ENCODE results near the gene GGA2.
A peak's percentile ranks its signal among the peaks of the same experiment; 100 is the strongest.
"Not testable (repeated sequence)": the region's sequence is repeated elsewhere in the genome, so short reads cannot be mapped to it uniquely, and the experiment has no call there.

GGA2 gene, protein sequence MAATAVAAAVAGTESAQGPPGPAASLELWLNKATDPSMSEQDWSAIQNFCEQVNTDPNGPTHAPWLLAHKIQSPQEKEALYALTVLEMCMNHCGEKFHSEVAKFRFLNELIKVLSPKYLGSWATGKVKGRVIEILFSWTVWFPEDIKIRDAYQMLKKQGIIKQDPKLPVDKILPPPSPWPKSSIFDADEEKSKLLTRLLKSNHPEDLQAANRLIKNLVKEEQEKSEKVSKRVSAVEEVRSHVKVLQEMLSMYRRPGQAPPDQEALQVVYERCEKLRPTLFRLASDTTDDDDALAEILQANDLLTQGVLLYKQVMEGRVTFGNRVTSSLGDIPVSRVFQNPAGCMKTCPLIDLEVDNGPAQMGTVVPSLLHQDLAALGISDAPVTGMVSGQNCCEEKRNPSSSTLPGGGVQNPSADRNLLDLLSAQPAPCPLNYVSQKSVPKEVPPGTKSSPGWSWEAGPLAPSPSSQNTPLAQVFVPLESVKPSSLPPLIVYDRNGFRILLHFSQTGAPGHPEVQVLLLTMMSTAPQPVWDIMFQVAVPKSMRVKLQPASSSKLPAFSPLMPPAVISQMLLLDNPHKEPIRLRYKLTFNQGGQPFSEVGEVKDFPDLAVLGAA

DNA sequence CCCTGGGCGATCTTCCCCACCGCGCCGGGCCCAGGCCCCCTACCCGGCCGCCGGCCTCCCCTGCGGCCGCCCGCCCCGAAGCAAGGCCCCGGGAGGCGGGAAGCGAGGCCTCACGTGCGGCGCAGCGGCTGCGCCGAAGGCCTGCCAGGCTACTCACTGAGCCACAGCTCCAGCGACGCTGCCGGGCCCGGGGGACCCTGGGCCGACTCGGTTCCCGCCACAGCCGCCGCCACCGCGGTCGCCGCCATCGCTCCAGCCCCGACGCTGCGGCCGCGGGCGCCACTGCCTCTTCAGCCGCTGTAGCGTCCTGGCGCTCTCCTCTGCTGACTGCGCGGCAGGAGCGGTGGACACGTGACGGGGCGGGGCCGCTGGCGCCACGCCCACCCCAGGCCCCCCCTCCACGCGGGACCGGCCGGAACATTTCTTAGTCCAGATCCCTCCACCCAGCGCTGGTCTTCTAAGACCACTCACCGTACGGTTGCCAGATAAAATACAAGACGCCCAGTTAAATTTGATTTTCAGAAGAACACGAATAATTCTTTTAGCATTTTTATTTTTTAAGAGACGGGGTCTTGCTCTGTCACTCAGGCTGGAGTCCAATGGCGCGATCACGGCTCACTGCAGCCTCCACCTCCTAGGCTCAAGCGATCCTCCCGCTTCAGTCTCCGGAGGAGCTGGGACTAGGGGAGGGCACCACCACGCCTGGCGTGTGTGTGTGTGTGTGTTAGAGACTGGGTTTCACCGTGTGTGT is at the start of gene GGA2:
GGA2 (minus strand) TSS at position 331 of the 751 bp plus-strand sequence; CDS start at position 248, 83 bp downstream.
- DNase-seq, result peak; percentile 50

DNA sequence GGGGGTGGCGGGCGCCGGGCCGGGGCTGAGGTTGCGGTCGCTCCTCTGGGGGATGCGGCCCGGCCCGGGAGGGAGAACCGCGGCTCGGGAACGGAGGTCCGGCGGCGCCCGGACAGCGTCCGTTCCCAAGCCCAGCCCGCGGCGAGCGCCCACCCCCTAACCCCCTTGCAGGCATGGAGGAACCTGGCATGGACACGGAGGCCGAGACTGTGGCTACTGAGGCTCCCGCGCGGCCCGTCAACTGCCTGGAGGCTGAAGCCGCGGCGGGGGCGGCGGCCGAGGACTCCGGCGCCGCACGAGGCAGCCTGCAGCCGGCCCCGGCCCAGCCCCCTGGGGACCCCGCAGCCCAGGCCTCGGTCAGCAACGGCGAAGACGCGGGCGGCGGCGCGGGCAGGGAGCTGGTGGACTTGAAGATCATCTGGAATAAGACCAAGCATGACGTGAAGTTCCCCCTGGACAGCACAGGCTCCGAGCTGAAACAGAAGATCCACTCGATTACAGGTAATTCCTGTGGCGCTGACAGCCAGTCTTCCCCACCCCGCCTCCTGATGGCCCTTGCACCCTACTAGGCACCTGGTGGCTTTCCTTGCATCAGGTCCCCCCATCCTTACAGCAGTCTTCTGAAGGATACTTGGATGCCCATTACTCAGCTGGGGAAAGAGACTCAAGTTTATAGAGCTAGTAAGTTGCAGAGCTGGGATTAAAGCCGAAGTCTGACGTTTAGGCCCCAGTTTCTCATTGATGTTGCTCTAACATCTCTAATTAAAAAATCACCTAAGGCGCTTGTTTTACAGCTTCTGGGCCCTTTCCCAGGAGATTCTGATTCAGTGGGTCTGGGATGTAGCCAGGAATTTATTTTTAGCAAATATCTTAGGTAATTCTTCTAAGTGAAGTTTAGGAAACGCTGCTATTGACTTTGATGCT is 47.7 kb upstream of the GGA2 start:
- no peak for DNase-seq

DNA sequence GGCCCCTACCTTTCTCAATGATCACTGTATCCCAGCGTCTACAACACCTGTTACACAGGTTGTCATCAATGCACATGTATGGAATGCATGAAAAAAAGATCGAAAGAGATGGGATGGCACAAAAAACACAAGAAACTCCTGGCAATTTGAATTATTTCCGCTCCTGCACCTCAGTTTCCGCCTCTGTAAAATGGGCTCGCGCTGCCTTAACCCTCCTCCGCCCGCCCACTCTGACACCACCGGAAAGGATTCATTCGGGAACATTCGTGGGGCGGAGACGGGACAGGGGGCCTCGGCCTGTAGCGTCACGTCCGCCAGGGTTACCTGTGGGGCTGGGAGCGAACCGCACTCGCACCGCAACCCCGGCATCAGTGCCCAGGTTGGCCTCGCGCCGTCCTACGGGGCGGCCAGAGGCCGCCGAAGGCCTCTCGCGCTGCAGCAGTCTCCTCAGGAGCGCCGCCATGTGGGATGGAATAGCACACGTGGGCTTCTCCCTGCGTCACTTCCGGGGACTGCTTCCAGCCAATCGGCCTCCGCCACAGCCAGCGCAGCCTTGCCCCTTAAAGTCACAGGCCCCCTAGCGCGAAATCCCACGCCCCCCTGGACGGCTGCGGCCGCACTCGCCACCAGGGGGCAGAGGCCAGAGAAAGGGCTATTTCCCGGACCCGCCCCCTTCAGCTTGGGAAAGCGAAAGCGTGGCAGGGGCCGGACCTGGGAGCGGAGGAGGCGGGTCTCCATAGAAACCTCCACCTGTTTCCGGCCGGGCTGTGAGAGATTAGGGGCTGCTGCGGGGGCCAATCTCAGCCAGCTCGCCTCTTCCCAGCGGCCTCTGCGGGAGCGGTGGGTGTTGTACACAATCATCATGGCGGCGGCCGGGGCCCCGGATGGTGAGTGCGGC is 46.8 kb upstream of the GGA2 start, which contains the start of the genes EARS2 and UBFD1:
EARS2 (minus strand) TSS at position 470 of the 898 bp plus-strand sequence; CDS start at position 463, 7 bp downstream.
UBFD1 (plus strand) TSS at position 847 of the 898 bp plus-strand sequence; CDS start at position 863, 16 bp downstream.
- DNase-seq, result peak; percentile 98

DNA sequence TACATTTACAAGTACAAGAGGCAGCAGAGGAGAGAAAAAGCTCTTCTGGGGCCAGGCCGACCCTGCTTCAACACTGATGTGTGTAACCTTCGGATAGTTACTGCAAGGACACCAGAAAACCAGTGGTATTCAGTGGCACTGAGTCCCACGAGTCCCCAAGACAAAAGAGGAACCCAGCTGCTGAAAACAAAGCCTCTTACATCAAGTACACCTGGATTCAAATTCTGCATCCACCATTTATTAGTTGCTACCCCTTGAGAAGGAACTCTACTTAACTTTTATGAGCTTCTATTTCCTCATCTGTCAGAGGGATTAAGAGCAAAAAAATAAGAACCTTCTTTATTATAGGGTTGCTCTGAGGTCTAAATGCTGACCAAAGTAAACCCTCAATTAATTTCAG is 44.2 kb upstream of the GGA2 start:
- no peak for DNase-seq

DNA sequence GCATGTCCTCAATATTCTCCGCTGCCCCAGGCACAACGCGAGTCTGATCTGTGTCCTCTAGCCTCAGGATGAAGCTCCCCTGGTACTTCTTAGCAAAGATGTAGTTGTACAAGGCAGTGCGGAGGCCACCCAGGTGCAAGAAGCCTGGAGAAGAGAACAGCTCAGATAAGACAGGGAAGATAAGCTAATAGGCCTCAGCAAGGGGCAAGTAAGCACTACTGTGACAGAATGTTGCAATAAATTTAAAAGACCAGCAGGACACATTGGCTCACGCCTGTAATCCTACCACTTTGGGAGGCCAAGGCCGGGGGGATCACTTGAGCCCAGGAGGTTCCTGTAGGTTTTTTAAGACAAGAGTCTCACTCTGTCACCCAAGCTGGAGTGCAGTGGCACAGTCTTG is 41.9 kb upstream of the GGA2 start:
- no peak for DNase-seq

DNA sequence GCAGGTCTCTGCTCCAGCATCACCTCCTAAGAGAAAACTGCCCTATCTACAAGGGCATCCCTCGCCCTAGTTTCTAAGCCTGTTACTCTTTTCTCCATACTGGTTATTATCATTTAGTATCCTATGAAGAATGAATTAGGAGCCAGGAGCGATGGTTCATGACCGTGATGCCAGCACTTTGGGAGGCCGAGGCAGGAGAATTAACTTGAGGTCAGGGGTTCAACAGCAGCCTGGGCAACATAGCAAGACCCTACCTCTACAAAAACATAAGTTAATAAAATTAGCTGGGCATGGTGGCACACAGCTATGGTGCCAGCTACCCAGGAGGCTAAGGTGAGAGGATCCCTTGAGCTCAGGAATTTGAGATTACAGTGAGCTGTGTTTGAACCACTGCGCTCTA is 39.6 kb upstream of the GGA2 start:
- no peak for DNase-seq

DNA sequence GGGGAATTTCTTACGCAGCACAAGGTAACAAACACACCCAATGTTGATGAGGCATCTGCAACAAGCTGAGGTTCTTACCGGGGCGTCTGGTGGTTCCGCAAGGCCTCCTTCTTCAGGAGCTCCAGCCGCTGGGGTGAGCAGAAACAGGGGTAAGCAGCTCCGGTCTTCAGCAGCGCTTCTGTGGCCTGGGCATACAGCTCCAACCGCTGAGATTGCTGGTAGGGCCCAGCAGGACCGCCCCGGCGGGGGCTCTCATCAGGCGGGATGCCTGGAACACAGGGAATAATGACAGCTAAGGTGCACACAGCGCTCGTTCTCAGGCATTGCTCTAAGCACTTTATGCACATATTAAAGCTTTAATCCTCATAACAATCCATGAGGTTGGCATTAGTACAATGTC is 34.1 kb upstream of the GGA2 start:
- no peak for DNase-seq

DNA sequence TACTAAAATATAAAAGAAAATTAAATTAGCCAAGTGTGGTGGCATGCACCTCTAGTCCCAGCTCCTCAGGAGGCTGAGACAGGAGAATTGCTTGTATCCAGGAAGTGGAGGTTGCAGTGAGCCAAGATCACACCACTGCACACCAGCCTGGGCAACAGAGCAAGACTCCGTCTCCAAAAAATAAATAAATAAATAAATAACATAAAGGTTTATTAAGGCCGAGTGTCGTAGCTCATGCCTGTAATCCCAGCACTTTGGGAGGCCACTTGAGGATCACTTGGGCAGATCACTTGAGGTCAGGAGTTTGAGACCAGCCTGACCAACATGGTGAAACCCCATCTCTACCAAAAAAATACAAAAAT is 30.5 kb upstream of the GGA2 start:
- DNase-seq, result not testable (repeated sequence)

DNA sequence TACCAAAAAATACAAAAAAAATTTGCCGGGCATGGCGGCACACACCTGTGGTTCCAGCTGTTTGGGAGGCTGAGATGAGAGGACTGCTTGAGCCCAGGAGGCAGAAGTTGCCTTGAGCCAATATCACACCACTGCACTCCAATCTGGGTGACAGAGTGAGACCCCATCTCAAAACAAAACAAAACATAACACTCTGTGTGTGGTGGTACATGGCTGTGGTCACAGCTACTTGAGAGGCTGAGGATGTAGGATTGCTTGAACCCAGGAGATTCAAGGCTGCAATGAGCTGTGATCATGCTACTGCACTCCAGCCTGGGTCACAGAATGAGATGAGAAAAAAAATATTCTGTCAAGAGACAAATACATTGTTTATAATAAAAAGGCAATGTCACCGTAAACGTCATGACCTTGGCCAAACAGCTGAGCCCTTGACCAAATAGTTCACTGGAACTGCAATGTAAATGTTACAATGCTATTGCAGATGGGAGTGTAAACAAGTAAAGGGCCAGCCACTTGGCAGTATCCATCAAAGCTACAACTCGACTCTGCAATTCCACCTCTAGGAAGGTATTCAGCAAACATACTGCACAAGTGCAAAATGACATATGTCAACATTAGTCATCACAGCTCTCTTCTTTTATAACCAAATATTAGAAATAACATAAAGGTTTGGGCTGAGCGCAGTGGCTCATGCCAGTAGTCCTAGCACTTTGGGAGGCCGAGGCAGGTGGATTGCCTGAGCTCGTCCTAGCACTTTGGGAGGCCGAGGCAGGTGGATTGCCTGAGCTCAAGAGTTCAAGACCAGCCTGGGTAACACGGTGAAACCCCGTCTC is 29.9 kb upstream of the GGA2 start:
- DNase-seq, result no peak

DNA sequence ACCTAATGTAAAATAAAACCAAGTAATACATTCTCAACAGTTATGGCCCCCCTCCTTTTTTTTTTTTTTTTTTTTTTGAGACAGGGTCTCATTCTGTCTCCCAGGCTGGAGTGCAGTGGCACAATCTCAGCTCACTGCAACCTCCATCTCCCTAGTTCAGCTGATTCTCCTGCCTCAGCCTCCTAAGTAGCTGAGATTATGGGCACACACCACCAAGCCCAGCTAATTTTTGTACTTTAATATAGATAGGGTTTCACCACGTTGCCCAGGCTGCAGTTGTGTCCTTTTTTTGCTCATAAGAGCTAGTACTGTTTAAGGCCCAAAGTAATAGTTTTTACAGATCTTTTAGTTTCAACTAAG is 28.6 kb upstream of the GGA2 start:
- DNase-seq, result no peak

DNA sequence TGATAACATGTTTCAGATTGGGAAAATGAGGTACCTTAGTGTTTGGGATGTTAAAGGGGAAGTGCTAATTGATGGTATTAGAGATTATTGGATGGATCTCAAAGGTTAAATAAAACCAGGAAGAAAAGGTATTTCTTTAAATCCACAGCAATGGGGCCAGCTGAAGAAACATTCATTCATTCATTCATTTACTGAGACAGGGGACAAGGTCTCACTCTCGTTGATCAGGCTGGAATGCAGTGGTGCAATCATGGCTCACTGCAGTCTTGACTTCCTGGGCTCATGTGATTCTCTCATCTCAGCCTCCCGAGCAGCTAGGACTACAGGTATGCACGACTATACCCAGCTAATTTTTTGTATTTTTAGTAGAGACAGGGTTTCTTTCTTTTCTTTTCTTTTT is 27.1 kb upstream of the GGA2 start:
- DNase-seq, result no peak

DNA sequence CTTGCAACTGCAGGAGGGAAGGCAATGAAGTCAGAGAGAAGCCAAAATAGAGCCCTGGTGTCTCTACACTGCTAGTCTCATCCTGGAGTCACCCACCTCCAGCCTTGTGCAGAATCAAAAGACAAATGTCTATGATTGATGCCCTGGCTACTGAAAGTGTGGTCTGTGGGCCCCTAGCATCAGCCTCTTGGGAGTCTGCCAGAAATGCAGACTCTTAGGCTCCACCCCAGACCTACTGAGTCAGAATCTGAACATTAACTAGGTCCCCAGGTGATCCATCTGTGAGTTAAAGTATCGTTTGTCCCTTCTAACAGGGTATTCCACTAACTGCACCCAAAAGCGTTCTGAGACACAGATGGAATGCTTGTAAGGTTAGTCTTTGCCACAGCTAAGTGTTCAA is 25.6 kb upstream of the GGA2 start:
- no peak for DNase-seq

DNA sequence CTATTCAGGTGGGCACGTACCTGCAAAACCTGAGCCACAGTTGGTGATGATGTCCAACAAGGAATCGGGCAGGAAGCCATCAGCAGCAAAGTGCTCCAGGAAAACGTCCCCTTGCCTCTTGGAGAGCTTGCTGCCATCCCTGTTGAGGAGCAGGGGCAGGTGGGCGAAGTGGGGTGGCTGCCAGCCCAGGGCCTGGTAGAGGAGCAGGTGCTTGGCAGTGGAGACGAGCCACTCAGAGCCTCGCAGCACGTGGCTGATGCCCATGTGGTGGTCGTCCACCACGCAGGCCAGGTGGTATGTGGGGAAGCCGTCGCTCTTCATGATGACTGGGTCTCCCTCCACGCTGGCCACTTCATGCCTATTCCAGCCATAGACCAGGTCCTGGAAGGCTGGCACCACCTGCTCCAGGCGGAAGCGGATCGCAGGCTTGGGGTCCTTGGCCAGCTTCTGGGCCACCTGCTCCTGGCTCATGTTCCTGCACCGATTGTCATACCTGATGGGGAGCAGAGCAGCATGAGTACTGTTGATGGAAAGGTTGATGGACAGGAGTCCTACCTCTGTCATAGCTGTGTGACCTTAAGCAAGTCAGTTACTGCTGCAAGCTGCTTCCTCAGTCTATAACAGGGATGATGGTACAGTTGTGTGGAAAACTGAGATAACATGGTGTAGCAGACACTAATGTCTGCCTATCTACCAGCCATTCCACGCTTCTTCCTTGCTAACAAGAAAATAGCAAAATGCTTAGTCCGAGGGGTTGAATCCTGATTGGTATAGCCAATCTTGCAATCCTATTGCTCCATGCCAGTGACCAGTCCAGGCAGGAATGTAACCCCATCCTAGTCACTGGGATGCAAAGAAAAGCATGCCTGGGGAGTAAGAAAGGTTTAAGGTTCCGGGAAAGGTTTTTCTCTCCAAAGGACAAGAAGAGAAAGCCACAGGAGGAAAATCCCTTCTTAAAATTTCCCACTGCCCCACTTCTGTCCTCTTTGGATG is 24.9 kb upstream of the GGA2 start:
- DNase-seq, result no peak

DNA sequence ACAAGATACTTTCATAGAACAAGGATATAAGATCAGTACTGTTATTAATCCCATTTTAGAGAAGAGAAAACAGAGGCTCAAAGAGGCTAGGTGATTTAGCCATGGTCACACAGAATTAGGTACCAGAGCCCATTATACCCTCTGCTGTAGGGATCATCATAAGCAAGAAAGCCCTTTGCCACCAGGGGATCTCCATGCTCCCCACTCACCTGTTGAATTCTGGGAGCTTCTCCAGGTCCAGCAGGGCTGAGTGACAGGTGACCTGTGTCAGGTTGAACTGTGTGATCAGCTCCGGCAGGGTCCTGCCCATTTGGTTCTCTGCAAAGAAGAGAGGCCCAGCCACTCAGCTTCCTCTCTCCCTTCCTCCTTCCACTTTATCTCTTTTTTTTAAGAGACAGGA is 22.2 kb upstream of the GGA2 start:
- no peak for DNase-seq

DNA sequence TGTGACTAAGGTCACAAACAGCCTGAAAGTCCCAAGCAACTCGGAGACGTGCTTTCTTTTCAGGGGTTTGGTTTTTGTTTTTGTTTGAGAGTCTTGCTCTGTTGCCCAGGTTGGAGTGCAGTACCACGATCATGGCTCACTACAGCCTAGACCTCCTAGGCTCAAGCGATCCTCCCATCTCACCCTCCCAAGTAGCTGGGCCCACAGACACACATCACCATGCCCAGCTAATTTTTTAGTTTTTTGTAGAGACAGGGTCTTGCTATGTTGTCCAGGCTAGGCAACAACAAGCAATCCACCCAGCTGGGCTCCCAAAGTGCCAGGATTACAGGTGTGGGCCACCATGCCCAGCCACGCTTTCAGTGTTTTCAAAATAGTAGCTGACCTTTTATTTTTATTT is 19.8 kb upstream of the GGA2 start:
- DNase-seq, result no peak

DNA sequence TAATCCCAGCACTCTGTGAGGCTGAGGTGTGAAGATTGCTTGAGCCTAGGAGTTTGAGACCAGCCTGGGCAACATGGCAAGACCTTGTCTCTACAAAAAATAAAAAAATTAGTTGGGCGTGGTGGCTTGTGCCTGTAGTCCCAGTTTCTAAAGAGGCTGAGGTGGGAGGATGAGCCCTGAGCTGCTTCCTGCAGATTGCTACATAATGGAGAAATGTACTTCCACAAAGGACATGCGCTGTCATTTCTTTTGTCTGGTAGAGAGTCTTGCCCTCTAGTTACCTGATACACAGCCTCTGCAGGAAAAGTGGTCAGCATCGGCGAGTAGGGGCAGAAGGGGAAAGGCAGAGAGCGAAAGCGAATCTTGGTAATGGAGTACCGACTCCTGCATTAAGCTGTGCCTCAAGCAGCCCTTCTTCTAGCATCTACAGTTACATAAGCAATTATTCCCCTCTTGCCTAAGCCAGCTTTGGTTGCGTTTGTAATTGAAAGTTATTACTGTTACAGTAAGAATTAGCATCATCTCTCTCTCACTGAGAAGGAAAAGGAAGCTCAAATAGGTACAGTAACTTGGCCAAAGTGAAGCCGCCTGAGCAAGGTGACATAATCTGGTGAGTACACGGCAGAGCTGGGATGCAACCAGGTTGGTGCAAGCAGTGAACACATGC is 18.5 kb upstream of the GGA2 start:
- DNase-seq, result no peak

DNA sequence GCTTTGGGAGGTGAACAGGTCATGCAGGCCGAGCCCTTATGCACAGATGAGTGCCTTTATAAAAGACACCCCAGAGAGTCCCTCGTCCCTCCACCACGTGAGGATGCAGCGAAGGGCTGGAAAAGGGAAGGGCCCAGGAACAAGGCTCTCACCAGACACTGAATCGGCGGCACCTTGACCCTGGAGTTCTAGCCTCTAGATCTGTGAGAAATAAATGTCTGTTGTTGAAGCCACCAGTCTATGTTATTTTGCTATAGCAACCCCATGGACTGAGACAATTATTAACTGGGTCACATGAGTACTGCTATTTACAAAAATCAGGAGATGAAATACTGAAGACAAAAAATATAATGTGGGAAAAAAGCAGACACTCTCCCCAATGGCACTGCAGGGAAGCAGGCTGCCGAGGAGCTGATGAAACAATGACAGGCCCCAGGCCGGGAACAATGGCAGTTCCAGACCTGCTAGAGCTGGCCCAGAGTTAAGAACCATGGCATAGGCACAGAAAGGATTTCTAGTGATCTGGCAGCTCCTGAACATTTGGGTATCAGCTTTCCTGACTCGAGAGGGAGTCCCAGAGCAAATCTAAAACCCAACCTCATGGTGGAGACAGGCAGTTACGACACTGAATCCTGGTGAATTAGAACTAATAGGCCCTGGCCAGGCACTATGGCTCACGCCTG is 17.8 kb upstream of the GGA2 start:
- DNase-seq, result no peak

DNA sequence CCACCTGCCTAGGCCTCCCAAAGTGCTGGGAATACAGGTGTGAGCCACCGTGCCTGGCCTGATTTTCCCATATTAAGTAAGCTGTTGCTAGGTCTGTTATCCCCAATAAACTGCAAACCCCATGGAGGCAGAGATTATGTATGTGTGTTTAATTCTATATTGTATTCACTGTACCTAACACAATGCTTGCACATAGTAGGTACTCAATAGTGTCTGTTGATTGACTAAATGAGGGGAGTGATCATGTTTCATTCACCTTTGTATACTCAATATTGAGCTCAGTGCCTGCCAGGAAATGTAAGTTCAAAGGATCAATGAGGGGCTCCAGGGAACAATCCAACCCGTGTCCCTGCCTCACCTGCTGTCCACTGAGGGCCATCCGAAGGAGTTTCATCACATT is 14.6 kb upstream of the GGA2 start:
- no peak for DNase-seq
